Heart left ventricle (tissue), 16 donors: ENCODE data around the gene TSPAN32. TPM values are rescaled to one million over a fixed set of nuclear protein-coding genes. Genes with fewer than 3 reads are reported as not detected.

Source experiments
- ATAC-seq, 4 donors: fragments of 200-7000 bp; cut with Tn5 transposase; one replicate each; pipeline ENCODE4 v1.9.1; 2020 to 2022; ENCODE audit warnings: moderate library complexity in 4 of 4, mild to moderate bottlenecking in 3 of 4, moderate number of reproducible peaks in 1 of 4
- DNase-seq, 5 donors: peaks; one replicate each; pipeline ENCODE4 v3.0.0-alpha.2; 2020
- H3K27ac ChIP-seq, 12 donors: fragments of 200-600 bp; sonication (generic) in 4 of 12; one replicate each; pipeline versions ENCODE4 v1.5.0 to v1.8.0; 2016 to 2022; ENCODE audit warnings: mild to moderate bottlenecking in 2 of 12
- H3K27me3 ChIP-seq, 9 donors: fragments of 200-600 bp; sonication (generic) in 2 of 9; one replicate each; pipeline versions ENCODE4 v1.5.1 to v1.8.0; 2016 to 2022; ENCODE audit warnings: mild to moderate bottlenecking in 3 of 9
- H3K36me3 ChIP-seq, 9 donors: fragments of 200-600 bp; sonication (generic) in 2 of 9; one replicate each; pipeline versions ENCODE4 v1.5.0 to v1.8.0; 2018 to 2022; ENCODE audit warnings: mild to moderate bottlenecking in 2 of 9
- H3K4me1 ChIP-seq, 12 donors: fragments of 200-600 bp; sonication (generic) in 4 of 12; one replicate each; pipeline versions ENCODE4 v1.5.0 to v1.8.0; 2016 to 2022; ENCODE audit warnings: mild to moderate bottlenecking in 3 of 12
- H3K4me3 ChIP-seq, 12 donors: fragments of 200-600 bp; sonication (generic) in 4 of 12; one replicate each; pipeline versions ENCODE4 v1.5.0 to v1.8.0; 2017 to 2022; ENCODE audit warnings: mild to moderate bottlenecking in 9 of 12, moderate library complexity in 4 of 12
- H3K9me3 ChIP-seq, 12 donors: fragments of 200-600 bp; sonication (generic) in 4 of 12; one replicate each; pipeline versions ENCODE4 v1.5.0 to v1.8.0; 2016 to 2022; ENCODE audit warnings: mild to moderate bottlenecking in 1 of 12
- POLR2A ChIP-seq, 2 donors: fragments of 450-650 bp; IDR thresholded peaks; one replicate each; pipeline ENCODE4 v1.6.1; 2017; ENCODE audit warnings: antibody characterized with exemption in 2 of 2, mild to moderate bottlenecking in 2 of 2, moderate library complexity in 2 of 2
- WGBS, 4 donors: extraction: QIAGEN DNeasy Blood & Tissue Kit in 2 of 4; methylation state at CpG; one replicate each; pipeline versions ENCODE4 v1.1.5 to v1.1.7; 2013 to 2018; 5-methylcytosine and 5-hydroxymethylcytosine counted together
- intact Hi-C, 10 donors: fragments of 100-400 bp; cut with DNase I; formaldehyde crosslinking; loops; one replicate each; pipeline versions ENCODE4 v1.11.1 to v1.14.2; 2022
- polyA plus RNA-seq, 2 donors: library from polyadenylated mRNA; stranded (reverse); fragments of 200-250 nt; gene quantifications; one replicate each; pipeline ENCODE4 v1.2.3, GENCODE V29; 2013
- total RNA-seq, 9 donors: library from RNA; depleted of rRNA in 2 of 9; stranded (reverse); fragments of >200 nt in 2 of 9; fragmentation: NEBNext Ultra II Directional in 3 of 9; extraction: Animal tissue kit (Norgen Biotek cat#: 25700) in 3 of 9; gene quantifications; one replicate each; pipeline versions ENCODE4 v1.1.0 to v1.2.4, GENCODE V29; 2016 to 2023
- TF ChIP-seq, protein P1 (sequence below), 12 donors: fragments of 200-600 bp; sonication (generic) in 4 of 12; IDR thresholded peaks; one replicate each; pipeline versions ENCODE4 v1.5.0 to v1.8.0; 2018 to 2022; ENCODE audit warnings: antibody characterized with exemption in 12 of 12, mild to moderate bottlenecking in 5 of 12
- donor health status: ischemic (EF 13 %, LVEDD 7.1; RV severe dilation, severe dysfunction).
- donor health status: healthy with polysubstance abuse.
- donor health status: DM: no; HTN: yes; CAD: no.
- donor health status: DM: no; HTN: no; CAD: no.
- donor health status: ischemic (EF 25% LVEDD 6.9; RV normal size, moderate dysfunction).
- donor health status: ischemic (EF 25% LVEDD 5.7; RV mildly dilated, moderate dysfunction).
- donor health status: healthy.
- donor health status: DM: yes; HTN: yes; CAD: no.
- donor health status: ischemic (EF 35%, LVEDD 5.7; RV mildly dilated, moderate dysfunction).
- donor health status: nonischemic (EF 11% LVEDD 7.7; RV severe dilation, severe dysfunction).
- donor health status: DM: yes; HTN: yes; CAD: no.
- donor health status: PGD.
- donor health status: ischemic (EF 29% LVEDD 5.4; RV normal size, mild dysfunction).
- donor health status: nonischemic (EF 23%, LVEDD 6.1; RV moderate dilation, normal function).

Gene TSPAN32
- total and polyA plus RNA-seq, 11 donors = 3.5 to 29.5 (median 18.0) TPM

DNA sequence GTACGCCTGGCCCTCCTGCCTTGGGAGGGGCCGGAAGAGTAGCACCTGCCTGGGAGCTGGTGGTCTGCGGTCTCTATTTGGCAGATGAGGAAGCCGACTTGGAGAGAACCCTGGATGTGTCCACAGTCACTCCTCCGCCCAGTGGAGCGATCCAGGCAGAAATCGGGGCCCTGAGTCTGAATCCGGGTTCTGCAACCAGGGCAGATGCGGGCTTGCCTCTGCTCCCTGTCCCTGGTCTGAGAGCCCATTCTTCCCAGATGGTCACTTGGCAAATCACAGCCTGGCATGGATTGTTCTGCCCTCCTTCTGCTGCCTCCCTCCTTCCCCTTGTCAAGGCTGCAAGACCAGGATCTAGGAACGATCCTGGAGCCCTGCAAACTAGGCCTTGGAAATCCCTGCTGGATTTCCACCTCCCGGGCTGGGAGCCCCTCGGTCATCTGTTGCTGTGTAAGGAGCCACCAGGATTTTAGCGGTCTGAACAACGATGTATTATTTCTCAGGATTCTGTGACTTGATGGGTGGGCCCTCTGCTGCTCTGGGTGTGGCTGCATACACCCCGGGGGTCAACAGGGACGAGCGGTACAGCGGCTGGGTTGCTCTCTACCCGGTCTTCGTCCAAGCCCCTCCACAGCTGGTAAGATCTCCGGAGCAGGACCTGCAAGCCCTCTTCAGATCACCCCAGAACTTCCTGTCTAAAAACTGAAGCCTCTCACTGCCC is 29.4 kb upstream of the TSPAN32 start:
- Histone ChIP-seq H3K4me3 (no peak overlapping the region), H3K9me3 (no peaks in the 10 kb centered on the region), H3K27me3 (peaks cover 34 to 57% (median 44%) of the 10 kb centered on the region in 9 donors), H3K4me1 (peaks cover 0 to 28% (median 12%) of the 10 kb centered on the region in 12 donors), H3K36me3 (no peaks in the 10 kb centered on the region), H3K27ac (no peak overlapping the region)
- intact Hi-C loops = no loop called here
- DNase-seq = peak in 2 of 5 donors; percentile 2 to 20
- no peak for ATAC-seq
- WGBS, 4 donors = 83 to 86% (median 83%) methylated on average over 19 to 21 of the region's 21 CpGs
- TF ChIP-seq POLR2A (IDR thresholded peaks at IDR 0.05) = no peak
- TF ChIP-seq, protein P1, sequence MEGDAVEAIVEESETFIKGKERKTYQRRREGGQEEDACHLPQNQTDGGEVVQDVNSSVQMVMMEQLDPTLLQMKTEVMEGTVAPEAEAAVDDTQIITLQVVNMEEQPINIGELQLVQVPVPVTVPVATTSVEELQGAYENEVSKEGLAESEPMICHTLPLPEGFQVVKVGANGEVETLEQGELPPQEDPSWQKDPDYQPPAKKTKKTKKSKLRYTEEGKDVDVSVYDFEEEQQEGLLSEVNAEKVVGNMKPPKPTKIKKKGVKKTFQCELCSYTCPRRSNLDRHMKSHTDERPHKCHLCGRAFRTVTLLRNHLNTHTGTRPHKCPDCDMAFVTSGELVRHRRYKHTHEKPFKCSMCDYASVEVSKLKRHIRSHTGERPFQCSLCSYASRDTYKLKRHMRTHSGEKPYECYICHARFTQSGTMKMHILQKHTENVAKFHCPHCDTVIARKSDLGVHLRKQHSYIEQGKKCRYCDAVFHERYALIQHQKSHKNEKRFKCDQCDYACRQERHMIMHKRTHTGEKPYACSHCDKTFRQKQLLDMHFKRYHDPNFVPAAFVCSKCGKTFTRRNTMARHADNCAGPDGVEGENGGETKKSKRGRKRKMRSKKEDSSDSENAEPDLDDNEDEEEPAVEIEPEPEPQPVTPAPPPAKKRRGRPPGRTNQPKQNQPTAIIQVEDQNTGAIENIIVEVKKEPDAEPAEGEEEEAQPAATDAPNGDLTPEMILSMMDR (IDR thresholded peaks at IDR 0.05) = no peak

DNA sequence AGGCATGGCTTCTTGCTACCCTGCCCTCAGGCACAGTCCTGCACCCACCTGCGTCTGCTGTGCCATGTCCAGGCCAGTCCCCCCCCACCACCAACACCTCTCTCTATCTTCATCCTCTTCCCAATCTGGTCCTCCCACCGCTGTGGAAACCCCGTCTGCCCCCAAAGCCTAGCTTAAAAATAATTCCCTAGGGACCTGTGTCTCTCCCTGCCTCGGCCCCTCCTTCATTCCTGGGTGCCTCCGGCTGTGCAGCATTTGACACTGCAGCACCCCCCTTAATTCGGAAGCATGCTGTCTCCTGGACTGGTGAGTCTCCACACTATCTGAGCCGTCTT is 28.9 kb upstream of the TSPAN32 start:
- Histone ChIP-seq H3K27me3 (peaks cover 34 to 51% (median 43%) of the 10 kb centered on the region in 9 donors), H3K4me3 (no peak overlapping the region), H3K9me3 (no peaks in the 10 kb centered on the region), H3K36me3 (no peaks in the 10 kb centered on the region), H3K27ac (no peak overlapping the region), H3K4me1 (peaks cover 0 to 28% (median 12%) of the 10 kb centered on the region in 12 donors)
- intact Hi-C loops = no loop called here
- WGBS, 4 donors = 77 to 90% (median 81%) methylated on average over 7 of the region's 7 CpGs
- no peak for ATAC-seq
- no peak for DNase-seq
- TF ChIP-seq, protein P1 (IDR thresholded peaks at IDR 0.05) = no peak
- TF ChIP-seq POLR2A (IDR thresholded peaks at IDR 0.05) = no peak

DNA sequence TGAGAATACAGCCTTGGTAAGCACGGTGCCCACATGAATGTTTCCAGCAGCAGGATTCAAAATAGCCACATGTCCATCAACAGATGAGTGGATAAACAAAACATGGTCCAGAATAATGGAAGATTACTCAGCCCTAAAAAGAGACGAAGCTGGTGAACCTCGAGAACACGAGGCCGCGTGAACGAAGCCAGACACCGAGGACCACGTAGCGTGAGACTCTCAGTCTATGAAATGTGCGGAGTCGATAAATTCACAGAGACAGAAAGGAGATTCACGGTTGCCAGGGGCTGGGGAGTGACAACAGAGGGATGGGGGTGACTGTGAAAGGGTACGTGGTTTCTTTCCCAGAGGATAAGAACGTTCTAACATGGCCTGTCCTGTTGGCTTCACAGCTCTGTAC is 28.5 kb upstream of the TSPAN32 start:
- Histone ChIP-seq H3K4me3 (no peak overlapping the region), H3K4me1 (peaks cover 0 to 27% (median 12%) of the 10 kb centered on the region in 12 donors), H3K27ac (no peak overlapping the region), H3K36me3 (no peaks in the 10 kb centered on the region), H3K9me3 (no peaks in the 10 kb centered on the region), H3K27me3 (peaks cover 32 to 47% (median 39%) of the 10 kb centered on the region in 9 donors)
- DNase-seq (no peak), ATAC-seq (no peak)
- TF ChIP-seq, protein P1 (IDR thresholded peaks at IDR 0.05) = no peak
- no peak for TF ChIP-seq POLR2A (IDR thresholded peaks at IDR 0.05)
- WGBS, 4 donors = 84 to 89% (median 85%) methylated on average over 15 of the region's 15 CpGs
- intact Hi-C loops = no loop called here

DNA sequence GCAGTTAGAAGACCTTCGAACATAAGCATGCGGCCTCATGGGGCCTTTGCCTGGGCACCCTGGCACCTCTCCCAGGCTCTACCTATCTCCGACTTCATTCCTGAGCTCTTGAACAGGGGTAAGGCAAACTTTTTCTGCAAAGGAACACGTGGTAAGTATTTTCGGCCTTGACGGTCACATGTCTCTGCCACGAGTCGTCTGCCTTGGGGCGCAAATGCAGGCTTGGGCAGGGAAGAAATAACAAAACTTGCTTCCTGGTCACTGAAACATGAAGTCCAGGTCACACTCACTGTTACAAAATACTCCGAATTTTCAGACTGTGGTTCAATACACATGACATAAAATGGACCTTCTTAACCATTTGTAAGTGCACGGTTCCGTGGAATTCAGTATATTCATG is 28.0 kb upstream of the TSPAN32 start:
- ATAC-seq (no peak), DNase-seq (no peak)
- intact Hi-C loops = no loop called here
- no peak overlapping the region for H3K4me3 ChIP-seq
- peaks cover 0 to under 1% (median 0%) of the 10 kb centered on the region in 12 donors for H3K9me3 ChIP-seq
- H3K27ac ChIP-seq = no peak overlapping the region
- 69 to 79% (median 73%) methylated on average over 12 of the region's 12 CpGs for WGBS, 4 donors
- TF ChIP-seq, protein P1 (IDR thresholded peaks at IDR 0.05) = no peak
- no peak for TF ChIP-seq POLR2A (IDR thresholded peaks at IDR 0.05)
- peaks cover 0 to 25% (median 12%) of the 10 kb centered on the region in 12 donors for H3K4me1 ChIP-seq
- H3K36me3 ChIP-seq = no peaks in the 10 kb centered on the region
- H3K27me3 ChIP-seq = peaks cover 28 to 43% (median 34%) of the 10 kb centered on the region in 9 donors
